ENCODE results near the gene SMC6.

Gene SMC6

GRCh38 chr2:17753803-17754663 is at the start of gene SMC6, which contains the start of gene GEN1:
SMC6 (minus strand) TSS chr2:17753810; CDS start chr2:17745946, 7,864 bp downstream.
GEN1 (plus strand) TSS chr2:17754138; CDS start chr2:17759944, 5,806 bp downstream.
- peak; percentile 82 to 92 (median 88) for DNase-seq

GRCh38 chr2:17800693-17801458 is 47.3 kb upstream of the SMC6 start:
- DNase-seq, result no peak

- DNase-seq, result no peak
These were observed 46.6 kb upstream of the SMC6 start for GRCh38 chr2:17800219-17800618.

- DNase-seq, result no peak
These were observed 45.9 kb upstream of the SMC6 start for GRCh38 chr2:17799301-17800120.

- no peak for DNase-seq
These were observed 44.7 kb upstream of the SMC6 start for GRCh38 chr2:17798338-17798737.

- DNase-seq, result no peak
These were observed 41.7 kb upstream of the SMC6 start for GRCh38 chr2:17795309-17795708.

GRCh38 chr2:17793803-17794354 is 40.3 kb upstream of the SMC6 start:
- DNase-seq, result no peak

- DNase-seq, result no peak
These were observed 39.7 kb upstream of the SMC6 start for GRCh38 chr2:17793296-17793695.

- no peak for DNase-seq
These were observed 38.9 kb upstream of the SMC6 start for GRCh38 chr2:17792515-17792914.

- DNase-seq, result no peak
These were observed 38.2 kb upstream of the SMC6 start for GRCh38 chr2:17791817-17792130.

- no peak for DNase-seq
These were observed 37.7 kb upstream of the SMC6 start for GRCh38 chr2:17791121-17791816.

- DNase-seq, result no peak
These were observed 36.9 kb upstream of the SMC6 start for GRCh38 chr2:17790536-17790935.

- no peak for DNase-seq
These were observed 35.2 kb upstream of the SMC6 start for GRCh38 chr2:17788773-17789172.

GRCh38 chr2:17786727-17787126 is 33.1 kb upstream of the SMC6 start:
- no peak for DNase-seq

GRCh38 chr2:17781482-17781881 is 27.9 kb upstream of the SMC6 start:
- no peak for DNase-seq

GRCh38 chr2:17780546-17780945 is 26.9 kb upstream of the SMC6 start:
- no peak for DNase-seq

GRCh38 chr2:17772532-17772931 is 18.9 kb upstream of the SMC6 start:
- DNase-seq, result no peak

GRCh38 chr2:17771956-17772355 is 18.3 kb upstream of the SMC6 start:
- no peak for DNase-seq

GRCh38 chr2:17768894-17769293 is 15.3 kb upstream of the SMC6 start:
- no peak for DNase-seq

- no peak for DNase-seq
These were observed 11.8 kb upstream of the SMC6 start for GRCh38 chr2:17765398-17765797.

GRCh38 chr2:17763641-17764333 is 10.2 kb upstream of the SMC6 start:
- no peak for DNase-seq

GRCh38 chr2:17762451-17762850 is 8.8 kb upstream of the SMC6 start:
- no peak for DNase-seq
